ENCODE results near the gene FAM111A. TPM values are rescaled to one million over a fixed set of nuclear protein-coding genes. Genes with fewer than 3 reads are reported as not detected.
A peak's percentile ranks its signal among the peaks of the same experiment; 100 is the strongest.

FAM111A gene
- total RNA-seq, 2 donors from 2014 or later = 7.8 to 14.6 TPM

- no peak for DNase-seq
- intact Hi-C loops (cut with DNase I) = loop anchor here in 1 of 2 donors (5.0 to 10.0 kb wide), 2 partner anchors 40 to 462 kb away; no protein-coding TSS in a partner anchor
These were observed 5.5 kb upstream of the FAM111A start for GRCh38 chr11:59137190-59137589.

GRCh38 chr11:59138643-59139042, 4.0 kb upstream of the FAM111A start:
- no peak for ATAC-seq
- intact Hi-C loops (cut with DNase I) = loop anchor here in 1 of 2 donors (5.0 to 10.0 kb wide), 2 partner anchors 41 to 464 kb away; no protein-coding TSS in a partner anchor

More at GRCh38 chr11:59137190-59137589, 5.5 kb upstream of the FAM111A start:
- no peak for ATAC-seq

GRCh38 chr11:59141191-59141590, 1.5 kb upstream of the FAM111A start:
- intact Hi-C loops (cut with DNase I) = loop anchor here in 1 of 2 donors (10.0 kb wide), 1 partner anchor 556 kb away; no protein-coding TSS in a partner anchor
- no peak for DNase-seq
- no peak for ATAC-seq

More at GRCh38 chr11:59138643-59139042, 4.0 kb upstream of the FAM111A start:
- no peak for DNase-seq

- intact Hi-C loops (cut with DNase I) = loop anchor here in 1 of 2 donors (10.0 kb wide), 1 partner anchor 557 kb away; no protein-coding TSS in a partner anchor
- no peak for ATAC-seq
- DNase-seq = no peak
These were observed 789 bp upstream of the FAM111A start for GRCh38 chr11:59141673-59142460.

- ATAC-seq = no peak
- intact Hi-C loops (cut with DNase I) = loop anchor here in 1 of 2 donors (10.0 kb wide), 1 partner anchor 559 kb away; no protein-coding TSS in a partner anchor
- DNase-seq = no peak
These were observed 1.4 kb downstream of the FAM111A start for GRCh38 chr11:59144096-59144495.

- peak; percentile 51 to 79 for ATAC-seq
- peak; percentile 80 for DNase-seq
- intact Hi-C loops (cut with DNase I) = loop anchor here in 1 of 2 donors (10.0 kb wide), 1 partner anchor 560 kb away; no protein-coding TSS in a partner anchor
These were observed 2.1 kb downstream of the FAM111A start for GRCh38 chr11:59144579-59145345.

GRCh38 chr11:59145534-59145933, 2.9 kb downstream of the FAM111A start:
- intact Hi-C loops (cut with DNase I) = loop anchor here in 1 of 2 donors (10.0 kb wide), 1 partner anchor 561 kb away; no protein-coding TSS in a partner anchor
- DNase-seq (no peak), ATAC-seq (peak in 1 of 2 donors; percentile 14)

GRCh38 chr11:59151761-59152160, 9.1 kb downstream of the FAM111A start:
- ATAC-seq (no peak), DNase-seq (no peak)
- intact Hi-C loops (cut with DNase I) = no loop called here

GRCh38 chr11:59152312-59152951, 9.8 kb downstream of the FAM111A start:
- ATAC-seq (no peak), DNase-seq (no peak)
- intact Hi-C loops (cut with DNase I) = no loop called here

- DNase-seq (no peak), ATAC-seq (no peak)
- intact Hi-C loops (cut with DNase I) = no loop called here
These were observed 12.0 kb downstream of the FAM111A start for GRCh38 chr11:59154610-59155009.

- intact Hi-C loops (cut with DNase I) = no loop called here
- DNase-seq (no peak), ATAC-seq (no peak)
These were observed 14.8 kb downstream of the FAM111A start for GRCh38 chr11:59157433-59157832.

- DNase-seq (peak; percentile 34), ATAC-seq (peak; percentile 83 to 91)
- intact Hi-C loops (cut with DNase I) = loop anchor here in 1 of 2 donors (2.0 kb wide), 1 partner anchor 62 kb away; no protein-coding TSS in a partner anchor
These were observed 15.8 kb downstream of the FAM111A start for GRCh38 chr11:59158206-59159068.

GRCh38 chr11:59164028-59164427, 21.4 kb downstream of the FAM111A start:
- DNase-seq = no peak
- ATAC-seq = no peak
- intact Hi-C loops (cut with DNase I) = no loop called here

- peak; percentile 92 for ATAC-seq
- intact Hi-C loops (cut with DNase I) = loop anchor here (1.0 to 10.0 kb wide), 5 partner anchors 36 to 503 kb away; no protein-coding TSS in a partner anchor
- peak; percentile 95 for DNase-seq
These were observed 29.1 kb downstream of the FAM111A start, which contains the start of gene DTX4 for GRCh38 chr11:59171508-59172322. TSS of gene DTX4 (plus strand) at chr11:59172132. CDS start at chr11:59172596, 464 bp downstream.

GRCh38 chr11:59172345-59173079, 29.9 kb downstream of the FAM111A start:
- intact Hi-C loops (cut with DNase I) = loop anchor here (5.0 to 10.0 kb wide), 3 partner anchors 35 to 502 kb away; no protein-coding TSS in a partner anchor
- peak; percentile 26 to 42 for ATAC-seq
- no peak for DNase-seq

Data from left cardiac atrium (tissue), 4 donors.